MM.1S (cell line): ENCODE measurements around the gene URGCP.

ENCODE experiments used
- DNase-seq: peaks from one replicate; pipeline ENCODE4 v3.0.0-alpha.2; 2015
- H2AFZ ChIP-seq: fragments of 300-600 bp; sonication (generic); 2 replicates; pipeline ENCODE4 v1.6.0; 2016; ENCODE audit warnings: antibody characterized with exemption, low read length
- H3F3A ChIP-seq: fragments of 300-600 bp; sonication (generic); 2 replicates; pipeline ENCODE4 v1.6.1; 2016; ENCODE audit warnings: mild to moderate bottlenecking, antibody characterized with exemption, low read length, moderate library complexity, mixed read lengths; ENCODE audit not compliant: insufficient read depth
- H3K27ac ChIP-seq: fragments of 300-600 bp; sonication (generic); 2 replicates; pipeline ENCODE4 v1.5.1; 2016; ENCODE audit warnings: mild to moderate bottlenecking, low read length
- H3K27me3 ChIP-seq: fragments of 300-600 bp; sonication (generic); replicated peaks from 2 replicates; pipeline ENCODE4 v1.6.0; 2016; ENCODE audit warnings: low read length; ENCODE audit not compliant: insufficient read depth
- H3K36me3 ChIP-seq: fragments of 300-600 bp; sonication (generic); replicated peaks from 2 replicates; pipeline ENCODE4 v1.6.1; 2016; ENCODE audit warnings: mild to moderate bottlenecking, low read length, mixed read lengths; ENCODE audit not compliant: insufficient read depth
- H3K4me1 ChIP-seq: fragments of 300-600 bp; sonication (generic); 2 replicates; pipeline ENCODE4 v1.6.1; 2016; ENCODE audit warnings: low read length, mixed read lengths
- H3K4me2 ChIP-seq: fragments of 300-600 bp; sonication (generic); 2 replicates; pipeline ENCODE4 v1.6.0; 2016; ENCODE audit warnings: low read depth, low read length
- H3K4me3 ChIP-seq: fragments of 300-600 bp; sonication (generic); 2 replicates; pipeline ENCODE4 v1.5.1; 2016; ENCODE audit warnings: low read length, mixed read lengths
- H3K79me2 ChIP-seq: fragments of 300-600 bp; sonication (generic); 2 replicates; pipeline ENCODE4 v1.6.1; 2016; ENCODE audit warnings: mixed run types, low read length, mixed read lengths
- H3K9ac ChIP-seq: fragments of 300-600 bp; sonication (generic); 2 replicates; pipeline ENCODE4 v1.6.1; 2016; ENCODE audit warnings: low read length, mixed read lengths
- H3K9me2 ChIP-seq: fragments of 300-600 bp; sonication (generic); replicated peaks from 2 replicates; pipeline ENCODE4 v1.6.1; 2016; ENCODE audit warnings: mild to moderate bottlenecking, low read length, mixed read lengths; ENCODE audit not compliant: insufficient read depth
- H3K9me3 ChIP-seq: fragments of 300-600 bp; sonication (generic); replicated peaks from 2 replicates; pipeline ENCODE4 v1.6.1; 2016; ENCODE audit warnings: mild to moderate bottlenecking, low read length, mixed read lengths; ENCODE audit not compliant: insufficient read depth
- H4K20me1 ChIP-seq: fragments of 300-600 bp; sonication (generic); 2 replicates; pipeline ENCODE4 v1.6.1; 2016; ENCODE audit warnings: mild to moderate bottlenecking, low read length, moderate library complexity, mixed read lengths; ENCODE audit not compliant: insufficient read depth
- EZH2 ChIP-seq: fragments of 300-600 bp; sonication (generic); optimal IDR thresholded peaks from 2 replicates; pipeline ENCODE3; 2017; ENCODE audit warnings: low read depth, mild to moderate bottlenecking, antibody characterized with exemption, low read length, mixed read lengths
- EZH2phosphoT487 ChIP-seq: fragments of 300-600 bp; sonication (generic); IDR thresholded peaks from 2 replicates; pipeline ENCODE4 v1.6.1; 2018; ENCODE audit warnings: antibody characterized with exemption, low read length
- TF ChIP-seq, protein P1 (sequence below): fragments of 300-600 bp; sonication (generic); IDR thresholded peaks from 2 replicates; pipeline ENCODE4 v1.5.1; 2016; ENCODE audit warnings: antibody characterized with exemption, low read length, mixed read lengths

The URGCP gene

DNA sequence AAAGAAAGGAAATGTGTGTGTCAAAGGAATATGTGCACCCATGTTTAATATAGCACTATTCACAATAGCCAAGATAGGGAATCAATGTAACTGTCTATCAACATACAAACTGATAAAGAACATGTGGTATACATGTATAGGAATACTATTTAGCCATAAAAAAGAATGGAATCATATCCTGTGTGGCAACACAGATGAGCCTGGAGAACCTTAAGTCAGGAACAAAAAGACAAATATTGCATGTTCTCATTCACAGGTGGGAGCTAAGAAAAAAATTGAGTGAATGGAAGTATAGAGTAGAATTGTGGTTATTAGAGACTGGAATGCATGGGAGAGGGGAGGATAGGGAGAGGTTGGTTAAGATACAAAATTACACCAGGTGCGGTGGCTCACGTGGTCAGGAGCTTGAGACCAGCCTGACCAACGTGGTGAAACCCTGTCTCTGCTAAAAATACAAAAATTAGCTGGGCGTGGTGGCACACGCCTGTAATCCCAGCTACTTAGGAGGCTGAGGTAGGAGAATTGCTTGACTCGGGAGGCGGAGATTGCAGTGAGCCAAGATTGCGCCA is 10.5 kb downstream of the URGCP start:
- no peaks in the 10 kb centered on the region for H3K4me1 ChIP-seq
- no peak overlapping the region for H3K27ac ChIP-seq
- H4K20me1 ChIP-seq, result no peaks in the 10 kb centered on the region
- H3K36me3 ChIP-seq, result no peaks in the 10 kb centered on the region
- H3K9ac ChIP-seq, result no peak overlapping the region
- H3F3A ChIP-seq, result no peaks in the 10 kb centered on the region
- TF ChIP-seq, protein P1, sequence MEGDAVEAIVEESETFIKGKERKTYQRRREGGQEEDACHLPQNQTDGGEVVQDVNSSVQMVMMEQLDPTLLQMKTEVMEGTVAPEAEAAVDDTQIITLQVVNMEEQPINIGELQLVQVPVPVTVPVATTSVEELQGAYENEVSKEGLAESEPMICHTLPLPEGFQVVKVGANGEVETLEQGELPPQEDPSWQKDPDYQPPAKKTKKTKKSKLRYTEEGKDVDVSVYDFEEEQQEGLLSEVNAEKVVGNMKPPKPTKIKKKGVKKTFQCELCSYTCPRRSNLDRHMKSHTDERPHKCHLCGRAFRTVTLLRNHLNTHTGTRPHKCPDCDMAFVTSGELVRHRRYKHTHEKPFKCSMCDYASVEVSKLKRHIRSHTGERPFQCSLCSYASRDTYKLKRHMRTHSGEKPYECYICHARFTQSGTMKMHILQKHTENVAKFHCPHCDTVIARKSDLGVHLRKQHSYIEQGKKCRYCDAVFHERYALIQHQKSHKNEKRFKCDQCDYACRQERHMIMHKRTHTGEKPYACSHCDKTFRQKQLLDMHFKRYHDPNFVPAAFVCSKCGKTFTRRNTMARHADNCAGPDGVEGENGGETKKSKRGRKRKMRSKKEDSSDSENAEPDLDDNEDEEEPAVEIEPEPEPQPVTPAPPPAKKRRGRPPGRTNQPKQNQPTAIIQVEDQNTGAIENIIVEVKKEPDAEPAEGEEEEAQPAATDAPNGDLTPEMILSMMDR, result no peak
- no peak for TF ChIP-seq EZH2phosphoT487
- TF ChIP-seq EZH2, result no peak
- no peak overlapping the region for H3K4me2 ChIP-seq
- DNase-seq, result no peak
- H3K27me3 ChIP-seq, result no peaks in the 10 kb centered on the region
- no peaks in the 10 kb centered on the region for H3K9me2 ChIP-seq
- no peak overlapping the region for H3K4me3 ChIP-seq
- no peaks in the 10 kb centered on the region for H3K9me3 ChIP-seq
- no peak overlapping the region for H2AFZ ChIP-seq
- H3K79me2 ChIP-seq, result peaks cover 87% of the 10 kb centered on the region

DNA sequence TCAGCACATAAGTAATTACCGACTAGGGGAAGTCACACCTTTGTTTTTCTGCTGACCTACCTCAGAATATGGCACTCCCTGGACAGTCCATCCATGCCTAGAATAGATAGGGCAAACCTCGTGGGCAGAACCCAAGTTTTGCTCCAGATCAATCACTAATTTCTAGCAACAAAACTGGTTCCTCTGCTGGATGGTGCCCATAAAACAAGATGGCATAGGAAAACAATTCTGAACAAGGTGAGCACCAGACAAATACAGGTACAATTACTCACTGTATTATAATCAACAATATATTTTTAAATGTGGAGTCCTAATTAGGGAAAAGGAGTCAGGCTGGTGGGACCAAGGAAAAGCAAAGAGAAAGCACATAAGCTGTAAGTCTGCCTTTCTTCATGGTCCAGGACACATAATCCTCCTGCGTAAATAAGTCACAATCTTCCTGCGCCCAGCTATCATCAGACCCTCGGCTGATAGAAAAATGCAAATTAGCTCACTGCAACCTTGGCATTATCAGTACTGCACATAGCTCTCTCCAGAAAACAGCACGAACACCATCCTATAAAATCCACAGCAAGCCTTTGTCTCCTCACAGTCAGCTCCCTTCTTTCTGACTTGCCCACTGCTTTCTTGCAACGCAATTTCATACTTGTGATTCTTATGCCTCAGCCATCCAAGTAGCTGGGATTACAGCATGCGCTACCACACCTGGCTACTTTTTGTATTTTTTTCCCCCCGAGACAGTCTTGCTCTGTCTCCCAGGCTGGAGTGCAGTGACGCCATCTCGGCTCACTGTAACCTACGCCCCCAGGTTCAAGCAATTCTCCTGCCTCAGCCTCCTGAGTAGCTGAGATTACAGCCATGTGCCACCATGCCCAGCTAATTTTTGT is 15.1 kb downstream of the URGCP start:
- no peak overlapping the region for H2AFZ ChIP-seq
- H4K20me1 ChIP-seq, result no peaks in the 10 kb centered on the region
- no peak overlapping the region for H3K27ac ChIP-seq
- no peak for TF ChIP-seq EZH2phosphoT487
- no peak for TF ChIP-seq EZH2
- TF ChIP-seq, protein P1, result no peak
- H3K79me2 ChIP-seq, result peaks cover 74% of the 10 kb centered on the region
- no peaks in the 10 kb centered on the region for H3K27me3 ChIP-seq
- H3K4me2 ChIP-seq, result no peak overlapping the region
- no peak overlapping the region for H3K4me3 ChIP-seq
- H3K9me3 ChIP-seq, result no peaks in the 10 kb centered on the region
- no peak overlapping the region for H3K9ac ChIP-seq
- H3K36me3 ChIP-seq, result no peaks in the 10 kb centered on the region
- H3K9me2 ChIP-seq, result no peaks in the 10 kb centered on the region
- H3F3A ChIP-seq, result no peaks in the 10 kb centered on the region
- no peaks in the 10 kb centered on the region for H3K4me1 ChIP-seq
- DNase-seq, result no peak

DNA sequence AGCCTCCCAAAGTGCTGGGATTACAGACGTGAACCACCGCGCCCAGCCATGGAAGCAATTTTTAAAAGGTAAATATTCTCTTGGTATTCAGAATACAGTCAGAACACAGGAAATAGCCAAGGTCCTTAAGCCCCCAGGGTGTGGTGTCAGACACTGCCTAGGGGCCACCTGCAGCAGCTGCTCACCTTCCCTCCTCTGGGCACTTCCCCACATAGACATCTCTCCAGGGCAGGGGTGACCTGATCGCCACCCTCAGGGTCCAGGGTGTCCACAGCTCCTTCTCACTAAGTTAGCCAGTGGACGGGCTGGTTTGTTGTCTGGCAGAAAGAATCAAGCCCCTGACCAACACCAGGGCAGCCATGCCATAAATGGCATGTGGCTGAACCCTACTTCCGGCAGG is 15.9 kb downstream of the URGCP start:
- H3K9me3 ChIP-seq, result no peaks in the 10 kb centered on the region
- no peaks in the 10 kb centered on the region for H4K20me1 ChIP-seq
- no peak overlapping the region for H2AFZ ChIP-seq
- no peaks in the 10 kb centered on the region for H3K4me1 ChIP-seq
- no peaks in the 10 kb centered on the region; the same call in 1 of the 2 replicates for H3K36me3 ChIP-seq
- H3K79me2 ChIP-seq, result peaks cover 66% of the 10 kb centered on the region
- DNase-seq, result no peak
- H3K27me3 ChIP-seq, result no peaks in the 10 kb centered on the region
- H3F3A ChIP-seq, result no peaks in the 10 kb centered on the region
- H3K9me2 ChIP-seq, result no peaks in the 10 kb centered on the region
- H3K4me3 ChIP-seq, result no peak overlapping the region
- H3K4me2 ChIP-seq, result no peak overlapping the region
- TF ChIP-seq EZH2, result no peak
- no peak for TF ChIP-seq EZH2phosphoT487
- TF ChIP-seq, protein P1, result no peak
- H3K27ac ChIP-seq, result no peak overlapping the region
- no peak overlapping the region for H3K9ac ChIP-seq
